ENCODE measurements around the gene MGRN1.

The MGRN1 gene

DNA sequence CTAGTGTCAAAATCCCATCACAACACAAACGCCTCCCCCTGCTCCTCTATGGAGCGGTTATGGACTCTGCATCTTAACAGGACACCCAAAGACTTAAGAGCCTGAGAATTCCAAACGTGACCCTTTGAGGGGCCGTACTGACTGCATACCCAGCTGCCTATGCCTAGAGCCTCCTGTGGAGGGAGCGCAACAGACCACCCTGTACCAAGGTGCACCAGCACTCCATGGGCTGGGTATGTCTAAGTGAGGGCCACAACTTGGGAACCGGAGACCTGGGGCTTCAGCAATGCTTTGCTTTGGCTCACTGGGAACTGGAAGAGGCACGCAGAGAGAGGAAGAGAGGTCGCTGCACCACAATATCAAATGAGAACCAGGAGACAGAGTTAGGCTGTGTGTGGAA lies 104.0 kb downstream of the MGRN1 start:
- Histone ChIP-seq H3K9me3 (ENCODE audit: severe bottlenecking) (no peaks in the 10 kb centered on the region), H3K27me3 (ENCODE audit: insufficient read depth, low read depth, severe bottlenecking) (no peaks in the 10 kb centered on the region), H3K27ac (no peak overlapping the region), H3K36me3 (peaks cover 58% of the 10 kb centered on the region), H3K4me3 (ENCODE audit: low read depth, low read length) (no peak overlapping the region)
- DNase-seq = no peak
- TF ChIP-seq, protein P1, sequence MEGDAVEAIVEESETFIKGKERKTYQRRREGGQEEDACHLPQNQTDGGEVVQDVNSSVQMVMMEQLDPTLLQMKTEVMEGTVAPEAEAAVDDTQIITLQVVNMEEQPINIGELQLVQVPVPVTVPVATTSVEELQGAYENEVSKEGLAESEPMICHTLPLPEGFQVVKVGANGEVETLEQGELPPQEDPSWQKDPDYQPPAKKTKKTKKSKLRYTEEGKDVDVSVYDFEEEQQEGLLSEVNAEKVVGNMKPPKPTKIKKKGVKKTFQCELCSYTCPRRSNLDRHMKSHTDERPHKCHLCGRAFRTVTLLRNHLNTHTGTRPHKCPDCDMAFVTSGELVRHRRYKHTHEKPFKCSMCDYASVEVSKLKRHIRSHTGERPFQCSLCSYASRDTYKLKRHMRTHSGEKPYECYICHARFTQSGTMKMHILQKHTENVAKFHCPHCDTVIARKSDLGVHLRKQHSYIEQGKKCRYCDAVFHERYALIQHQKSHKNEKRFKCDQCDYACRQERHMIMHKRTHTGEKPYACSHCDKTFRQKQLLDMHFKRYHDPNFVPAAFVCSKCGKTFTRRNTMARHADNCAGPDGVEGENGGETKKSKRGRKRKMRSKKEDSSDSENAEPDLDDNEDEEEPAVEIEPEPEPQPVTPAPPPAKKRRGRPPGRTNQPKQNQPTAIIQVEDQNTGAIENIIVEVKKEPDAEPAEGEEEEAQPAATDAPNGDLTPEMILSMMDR (IDR thresholded peaks at IDR 0.05; ENCODE audit: low read depth, low read length) = no peak

DNA sequence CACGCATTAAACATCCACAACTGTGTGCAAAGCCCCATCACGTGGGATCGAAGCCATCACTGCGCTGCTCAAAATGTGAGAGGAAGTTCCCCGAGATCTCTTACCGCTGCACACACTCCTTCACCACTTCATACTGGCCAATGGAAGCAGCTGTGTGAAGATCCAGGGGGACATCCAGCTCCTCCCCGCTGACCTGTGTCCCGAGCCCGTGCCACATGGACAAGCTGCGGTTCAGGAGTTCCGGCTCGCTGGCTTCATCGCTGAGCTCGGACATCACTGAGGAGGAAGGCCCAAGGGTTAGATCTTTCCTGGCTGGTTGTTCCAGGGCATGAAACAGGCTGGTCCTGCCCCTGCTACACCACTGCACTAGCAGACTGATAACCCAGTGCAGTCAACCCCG lies 105.2 kb downstream of the MGRN1 start:
- Histone ChIP-seq H3K4me3 (ENCODE audit: low read depth, low read length) (no peak overlapping the region), H3K36me3 (peaks cover 47% of the 10 kb centered on the region), H3K27me3 (ENCODE audit: insufficient read depth, low read depth, severe bottlenecking) (no peaks in the 10 kb centered on the region), H3K9me3 (ENCODE audit: severe bottlenecking) (no peaks in the 10 kb centered on the region), H3K27ac (no peak overlapping the region)
- TF ChIP-seq, protein P1 (IDR thresholded peaks at IDR 0.05; ENCODE audit: low read depth, low read length) = no peak
- DNase-seq = no peak

DNA sequence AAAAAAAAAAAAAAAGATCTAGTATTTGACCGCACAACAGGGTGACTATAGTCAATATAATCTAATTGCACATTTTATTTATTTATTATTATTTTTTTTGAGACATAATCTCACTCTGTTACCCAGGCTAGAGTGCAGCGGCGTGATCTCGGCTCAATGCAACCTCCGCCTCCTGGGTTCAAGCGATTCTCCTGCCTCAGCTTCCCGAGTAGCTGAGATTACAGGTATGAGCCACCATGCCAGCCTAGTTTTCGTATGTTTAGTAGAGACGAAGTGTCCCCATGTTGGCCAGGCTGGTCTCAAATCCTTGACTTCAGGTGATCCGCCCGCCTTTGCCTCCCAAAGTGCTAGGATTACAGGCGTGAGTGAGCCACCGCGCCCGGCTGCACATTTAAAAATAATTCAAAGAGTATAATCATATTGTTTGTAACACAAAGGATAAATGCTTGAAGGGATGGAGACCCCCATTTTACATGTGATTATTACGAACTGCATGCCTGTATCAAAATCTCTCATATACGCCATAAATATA lies 108.7 kb downstream of the MGRN1 start:
- Histone ChIP-seq H3K36me3 (peaks cover 26% of the 10 kb centered on the region), H3K27me3 (ENCODE audit: insufficient read depth, low read depth, severe bottlenecking) (no peaks in the 10 kb centered on the region), H3K4me3 (ENCODE audit: low read depth, low read length) (peak overlapping the region; percentile 96), H3K9me3 (ENCODE audit: severe bottlenecking) (no peaks in the 10 kb centered on the region), H3K27ac (peak overlapping the region; percentile 80)
- DNase-seq = no peak
- TF ChIP-seq, protein P1 (IDR thresholded peaks at IDR 0.05; ENCODE audit: low read depth, low read length) = no peak

DNA sequence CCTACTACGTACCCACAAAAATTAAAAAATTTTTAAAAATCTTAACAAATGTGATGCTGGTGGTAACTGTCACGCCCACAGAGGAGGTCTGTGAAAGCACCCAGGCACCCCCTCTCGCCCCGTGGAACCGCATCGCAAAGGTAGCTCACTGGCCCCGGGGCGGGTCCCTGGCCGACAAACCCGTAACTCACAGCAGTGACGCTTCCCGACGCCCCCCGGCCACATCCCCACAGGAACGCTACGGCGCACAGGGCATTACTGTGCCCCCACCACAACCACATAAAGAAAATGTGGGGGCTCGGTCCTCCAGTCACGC lies 109.1 kb downstream of the MGRN1 start:
- DNase-seq = peak; percentile 33
- peaks cover 24% of the 10 kb centered on the region for H3K36me3 ChIP-seq
- peak overlapping the region; percentile 96 for H3K4me3 ChIP-seq (ENCODE audit: low read depth, low read length)
- no peaks in the 10 kb centered on the region for H3K27me3 ChIP-seq (ENCODE audit: insufficient read depth, low read depth, severe bottlenecking)
- no peaks in the 10 kb centered on the region for H3K9me3 ChIP-seq (ENCODE audit: severe bottlenecking)
- H3K27ac ChIP-seq = peak overlapping the region; percentile 80
- TF ChIP-seq, protein P1 (IDR thresholded peaks at IDR 0.05; ENCODE audit: low read depth, low read length) = no peak

DNA sequence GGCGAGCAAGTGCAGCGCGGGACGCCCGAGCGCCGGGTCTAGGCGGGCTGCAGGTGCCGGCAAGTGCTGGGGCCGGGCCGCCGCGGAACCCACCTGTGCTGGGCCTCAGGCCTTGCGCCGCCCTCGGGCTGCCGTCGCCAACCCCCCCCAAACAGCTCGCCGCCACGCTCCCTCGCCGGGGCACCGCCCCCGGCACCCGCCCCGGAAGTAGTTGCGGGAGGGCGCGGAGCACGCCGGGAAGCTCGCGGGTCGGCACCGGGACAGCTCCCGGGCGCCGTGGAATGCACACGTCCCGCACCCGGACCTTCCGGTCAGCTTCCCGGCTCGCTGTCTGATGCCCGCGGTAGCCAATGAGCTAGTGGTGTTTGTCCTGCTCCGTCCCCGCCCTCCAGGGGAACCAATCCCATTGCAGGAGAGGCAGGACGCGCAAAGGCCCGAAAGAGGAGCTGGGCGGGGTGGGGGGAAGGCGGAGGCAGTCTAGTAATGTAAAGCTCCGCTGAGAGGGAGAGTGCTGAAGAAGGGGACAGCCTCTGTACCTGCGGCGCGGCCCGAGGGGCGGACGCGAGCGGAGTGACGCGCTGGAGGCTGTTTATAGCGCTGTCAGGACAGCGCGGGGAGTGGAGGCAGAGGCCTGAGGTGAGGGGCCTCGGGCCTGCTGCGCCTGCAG lies 109.6 kb downstream of the MGRN1 start, which contains the start of the genes ANKS3 and DNAAF8:
ANKS3 (minus strand) TSS at position 209 of the 667 bp plus-strand sequence. CDS start 4,122 bp downstream, outside the sequence.
DNAAF8 (plus strand) TSS at position 475 of the 667 bp plus-strand sequence. CDS start 1,978 bp downstream, outside the sequence.
- DNase-seq = peak; percentile 97
- Histone ChIP-seq H3K36me3 (peaks cover 19% of the 10 kb centered on the region), H3K4me3 (ENCODE audit: low read depth, low read length) (peak within 1 kb of the TSS; percentile 96), H3K9me3 (ENCODE audit: severe bottlenecking) (no peaks in the 10 kb centered on the region), H3K27me3 (ENCODE audit: insufficient read depth, low read depth, severe bottlenecking) (no peaks in the 10 kb centered on the region), H3K27ac (peak within 1 kb of the TSS; percentile 80)
- TF ChIP-seq, protein P1 (IDR thresholded peaks at IDR 0.05; ENCODE audit: low read depth, low read length) = no peak

All from WERI-Rb-1 (cell line).